OCI-LY7 (cell line): ENCODE measurements around the gene FAN1. TPM values are rescaled to one million over a fixed set of nuclear protein-coding genes. Genes with fewer than 3 reads are reported as not detected.

ENCODE experiments used
- BruUV-seq: library from RNA; stranded (reverse); fragments of 400-500 nt; replicated peaks from 2 replicates; lab custom pipeline; 2021; lab: Mats Ljungman, UMichigan
- CTCF ChIA-PET: fragments of 300-600 bp; sonication (Branson Sonifier 250); formaldehyde crosslinking; loops from one replicate; lab custom pipeline; 2022; ENCODE audit warnings: antibody characterized with exemption; ENCODE audit not compliant: unreplicated experiment; lab: Charles Lee
- POLR2A ChIA-PET: fragments of 300-600 bp; sonication (Branson Sonifier 250); formaldehyde crosslinking; loops from one replicate; lab custom pipeline; 2022; ENCODE audit warnings: antibody characterized with exemption; lab: Charles Lee
- DNase-seq: peaks from one replicate; pipeline ENCODE4 v3.0.0-alpha.2; 2015; ENCODE audit warnings: low spot score
- H2AFZ ChIP-seq: fragments of 200-600 bp; sonication (generic), shearing (Covaris generic); 2 replicates; pipeline ENCODE4 v1.6.1; 2014; ENCODE audit warnings: mild to moderate bottlenecking, antibody characterized with exemption, low read length, moderate library complexity
- H3K27ac ChIP-seq: fragments of 200-600 bp; sonication (generic); 2 replicates; pipeline ENCODE4 v1.5.1; 2014; ENCODE audit warnings: mixed run types, low read depth, mild to moderate bottlenecking, moderate library complexity, low read length, inconsistent platforms; ENCODE audit not compliant: poor library complexity, severe bottlenecking
- H3K36me3 ChIP-seq: fragments of 200-600 bp; sonication (generic); 2 replicates; pipeline ENCODE4 v1.6.1; 2014; ENCODE audit warnings: mild to moderate bottlenecking, antibody characterized with exemption, low read length, moderate library complexity, mixed read lengths; ENCODE audit not compliant: insufficient read depth
- H3K4me1 ChIP-seq: fragments of 200-600 bp; sonication (generic); 2 replicates; pipeline ENCODE4 v1.5.1; 2014; ENCODE audit warnings: mild to moderate bottlenecking, low read length; ENCODE audit not compliant: insufficient read depth, poor library complexity, severe bottlenecking
- H3K4me2 ChIP-seq: fragments of 200-600 bp; sonication (generic); 2 replicates; pipeline ENCODE4 v1.6.1; 2014; ENCODE audit warnings: mild to moderate bottlenecking, low read length
- H3K4me3 ChIP-seq: fragments of 200-600 bp; sonication (generic); 2 replicates; pipeline ENCODE4 v1.5.1; 2014; ENCODE audit warnings: mild to moderate bottlenecking, low read depth, low read length; ENCODE audit not compliant: poor library complexity, severe bottlenecking
- H3K79me2 ChIP-seq: fragments of 200-600 bp; sonication (generic); 2 replicates; pipeline ENCODE4 v1.6.1; 2016; ENCODE audit warnings: low read depth, mild to moderate bottlenecking, low read length, moderate library complexity, mixed read lengths; ENCODE audit not compliant: insufficient read depth
- H3K9me2 ChIP-seq: fragments of 200-600 bp; sonication (generic); 2 replicates; pipeline ENCODE4 v1.6.1; 2016; ENCODE audit warnings: mild to moderate bottlenecking, low read length, mixed read lengths; ENCODE audit not compliant: insufficient read depth
- H3K9me3 ChIP-seq: fragments of 200-600 bp; sonication (generic); 2 replicates; pipeline ENCODE4 v1.6.1; 2014; ENCODE audit warnings: mild to moderate bottlenecking, mixed run types, low read length, mixed read lengths
- H4K20me1 ChIP-seq: fragments of 200-600 bp; sonication (generic); 2 replicates; pipeline ENCODE4 v1.6.1; 2014; ENCODE audit warnings: mild to moderate bottlenecking, antibody characterized with exemption, low read length, moderate library complexity, mixed read lengths; ENCODE audit not compliant: insufficient read depth
- EZH2phosphoT487 ChIP-seq: fragments of 200-600 bp; sonication (generic); IDR thresholded peaks from 2 replicates; pipeline ENCODE4 v1.6.1; 2018; ENCODE audit warnings: low read depth, borderline replicate concordance, mild to moderate bottlenecking, mixed run types, antibody characterized with exemption, low read length, moderate library complexity, mixed read lengths
- intact Hi-C: fragments of 100-400 bp; cut with micrococcal nuclease; formaldehyde crosslinking; loops from one replicate; pipeline ENCODE4 v1.10.0; 2022; ENCODE audit not compliant: unreplicated experiment
- total RNA-seq, 2 experiments: library from RNA; depleted of rRNA in 1 of 2; stranded (reverse); fragments of >200 nt in 1 of 2; shearing (Covaris generic) in 1 of 2; gene quantifications; 2 replicates each; pipeline ENCODE4 v1.2.3, GENCODE V29; 2014 to 2022
- TF ChIP-seq, protein P1 (sequence below): fragments of 200-600 bp; sonication (generic); conservative IDR thresholded peaks from 2 replicates; pipeline ENCODE4 v1.5.1; 2014; ENCODE audit warnings: mild to moderate bottlenecking, antibody characterized with exemption, low read length, moderate library complexity, mixed read lengths

FAN1 gene
- total RNA-seq, 2 experiments from 2014 or later = 14.7 to 16.4 TPM

GRCh38 chr15:30923429-30923828 lies 19.7 kb downstream of the FAN1 start:
- no peaks in the 10 kb centered on the region for H4K20me1 ChIP-seq
- H3K79me2 ChIP-seq = no peaks in the 10 kb centered on the region
- H3K36me3 ChIP-seq = peaks cover 70% of the 10 kb centered on the region
- DNase-seq = no peak
- intact Hi-C loops = no loop called here
- POLR2A ChIA-PET = no interaction called here
- no TSS peak for BruUV-seq
- H3K27ac ChIP-seq = no peak overlapping the region
- no peak overlapping the region for H2AFZ ChIP-seq
- H3K4me3 ChIP-seq = no peak overlapping the region
- CTCF ChIA-PET = no interaction called here
- TF ChIP-seq, protein P1, sequence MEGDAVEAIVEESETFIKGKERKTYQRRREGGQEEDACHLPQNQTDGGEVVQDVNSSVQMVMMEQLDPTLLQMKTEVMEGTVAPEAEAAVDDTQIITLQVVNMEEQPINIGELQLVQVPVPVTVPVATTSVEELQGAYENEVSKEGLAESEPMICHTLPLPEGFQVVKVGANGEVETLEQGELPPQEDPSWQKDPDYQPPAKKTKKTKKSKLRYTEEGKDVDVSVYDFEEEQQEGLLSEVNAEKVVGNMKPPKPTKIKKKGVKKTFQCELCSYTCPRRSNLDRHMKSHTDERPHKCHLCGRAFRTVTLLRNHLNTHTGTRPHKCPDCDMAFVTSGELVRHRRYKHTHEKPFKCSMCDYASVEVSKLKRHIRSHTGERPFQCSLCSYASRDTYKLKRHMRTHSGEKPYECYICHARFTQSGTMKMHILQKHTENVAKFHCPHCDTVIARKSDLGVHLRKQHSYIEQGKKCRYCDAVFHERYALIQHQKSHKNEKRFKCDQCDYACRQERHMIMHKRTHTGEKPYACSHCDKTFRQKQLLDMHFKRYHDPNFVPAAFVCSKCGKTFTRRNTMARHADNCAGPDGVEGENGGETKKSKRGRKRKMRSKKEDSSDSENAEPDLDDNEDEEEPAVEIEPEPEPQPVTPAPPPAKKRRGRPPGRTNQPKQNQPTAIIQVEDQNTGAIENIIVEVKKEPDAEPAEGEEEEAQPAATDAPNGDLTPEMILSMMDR = no peak
- no peak for TF ChIP-seq EZH2phosphoT487
- H3K9me2 ChIP-seq = no peaks in the 10 kb centered on the region
- peaks cover 10% of the 10 kb centered on the region for H3K4me1 ChIP-seq
- H3K9me3 ChIP-seq = no peaks in the 10 kb centered on the region
- H3K4me2 ChIP-seq = no peak overlapping the region

DNA sequence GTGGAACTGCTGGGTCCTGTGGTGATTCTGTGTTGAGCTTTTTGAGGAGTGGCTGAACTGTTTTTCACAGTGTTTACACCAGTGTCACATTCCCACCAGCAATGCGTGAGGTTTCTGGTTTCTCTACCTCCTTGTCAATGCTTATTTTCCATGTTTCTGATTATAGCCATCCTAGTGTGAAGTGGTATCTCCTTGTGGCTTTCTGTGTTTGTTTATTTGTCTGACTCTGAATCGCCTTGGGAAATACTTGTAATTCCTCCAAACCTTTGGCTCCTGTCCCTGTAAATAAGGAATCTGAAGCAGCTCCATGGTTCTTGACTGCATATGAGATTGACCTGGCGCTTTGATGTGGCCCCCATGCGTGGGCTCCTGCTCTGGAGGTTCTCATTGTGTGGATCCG lies 20.6 kb downstream of the FAN1 start:
- no TSS peak for BruUV-seq
- H3K9me3 ChIP-seq = no peaks in the 10 kb centered on the region
- H3K79me2 ChIP-seq = no peaks in the 10 kb centered on the region
- H3K4me1 ChIP-seq = peaks cover 10% of the 10 kb centered on the region
- peaks cover 67% of the 10 kb centered on the region for H3K36me3 ChIP-seq
- H3K4me3 ChIP-seq = no peak overlapping the region
- ChIA-PET POLR2A (no interaction called here), CTCF (no interaction called here)
- no peak overlapping the region for H3K27ac ChIP-seq
- H4K20me1 ChIP-seq = no peaks in the 10 kb centered on the region
- H2AFZ ChIP-seq = no peak overlapping the region
- no peaks in the 10 kb centered on the region for H3K9me2 ChIP-seq
- no peak overlapping the region for H3K4me2 ChIP-seq
- intact Hi-C loops = no loop called here
- no peak for DNase-seq
- TF ChIP-seq, protein P1 = no peak
- no peak for TF ChIP-seq EZH2phosphoT487

DNA sequence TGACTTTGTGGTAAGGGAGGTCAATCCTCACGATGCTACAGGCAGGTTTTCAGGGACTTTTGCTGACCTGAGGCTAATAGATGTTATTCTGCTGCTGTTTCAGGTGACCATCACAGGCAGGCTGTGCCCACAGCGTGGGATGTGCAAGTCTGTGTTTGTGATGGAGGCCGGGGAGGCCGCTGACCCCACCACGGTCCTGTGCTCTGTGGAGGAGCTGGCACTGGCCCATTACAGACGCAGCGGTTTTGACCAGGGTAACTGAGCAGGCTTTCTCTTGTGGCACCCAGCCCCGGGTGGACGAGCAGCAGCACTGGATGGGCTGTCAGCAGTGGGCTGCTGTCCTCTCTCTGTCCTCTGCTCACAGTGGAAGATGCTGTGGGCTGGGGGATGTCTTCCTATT lies 22.0 kb downstream of the FAN1 start:
- intact Hi-C loops = no loop called here
- Histone ChIP-seq H3K79me2 (no peaks in the 10 kb centered on the region), H4K20me1 (no peaks in the 10 kb centered on the region), H3K4me3 (no peak overlapping the region), H2AFZ (no peak overlapping the region), H3K9me2 (no peaks in the 10 kb centered on the region), H3K9me3 (no peaks in the 10 kb centered on the region), H3K27ac (no peak overlapping the region), H3K36me3 (peaks cover 66% of the 10 kb centered on the region), H3K4me2 (no peak overlapping the region), H3K4me1 (no peaks in the 10 kb centered on the region)
- POLR2A ChIA-PET = no interaction called here
- DNase-seq = no peak
- no TSS peak for BruUV-seq
- no peak for TF ChIP-seq EZH2phosphoT487
- TF ChIP-seq, protein P1 = no peak
- CTCF ChIA-PET = no interaction called here
